GM12873 (cell line): ENCODE data around the gene PARD6G.

Source experiments
- TF ChIP-seq, protein P1 (sequence below): IDR thresholded peaks from 2 replicates; pipeline ENCODE4 v1.5.1; 2012; ENCODE audit warnings: low read depth, mild to moderate bottlenecking, moderate library complexity, low read length, control low read depth; ENCODE audit not compliant: insufficient read depth; ENCODE audit errors: missing control alignments

PARD6G gene

GRCh38 chr18:80129672-80130367 lies 117.5 kb downstream of the PARD6G start:
- TF ChIP-seq, protein P1, sequence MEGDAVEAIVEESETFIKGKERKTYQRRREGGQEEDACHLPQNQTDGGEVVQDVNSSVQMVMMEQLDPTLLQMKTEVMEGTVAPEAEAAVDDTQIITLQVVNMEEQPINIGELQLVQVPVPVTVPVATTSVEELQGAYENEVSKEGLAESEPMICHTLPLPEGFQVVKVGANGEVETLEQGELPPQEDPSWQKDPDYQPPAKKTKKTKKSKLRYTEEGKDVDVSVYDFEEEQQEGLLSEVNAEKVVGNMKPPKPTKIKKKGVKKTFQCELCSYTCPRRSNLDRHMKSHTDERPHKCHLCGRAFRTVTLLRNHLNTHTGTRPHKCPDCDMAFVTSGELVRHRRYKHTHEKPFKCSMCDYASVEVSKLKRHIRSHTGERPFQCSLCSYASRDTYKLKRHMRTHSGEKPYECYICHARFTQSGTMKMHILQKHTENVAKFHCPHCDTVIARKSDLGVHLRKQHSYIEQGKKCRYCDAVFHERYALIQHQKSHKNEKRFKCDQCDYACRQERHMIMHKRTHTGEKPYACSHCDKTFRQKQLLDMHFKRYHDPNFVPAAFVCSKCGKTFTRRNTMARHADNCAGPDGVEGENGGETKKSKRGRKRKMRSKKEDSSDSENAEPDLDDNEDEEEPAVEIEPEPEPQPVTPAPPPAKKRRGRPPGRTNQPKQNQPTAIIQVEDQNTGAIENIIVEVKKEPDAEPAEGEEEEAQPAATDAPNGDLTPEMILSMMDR = no peak

DNA sequence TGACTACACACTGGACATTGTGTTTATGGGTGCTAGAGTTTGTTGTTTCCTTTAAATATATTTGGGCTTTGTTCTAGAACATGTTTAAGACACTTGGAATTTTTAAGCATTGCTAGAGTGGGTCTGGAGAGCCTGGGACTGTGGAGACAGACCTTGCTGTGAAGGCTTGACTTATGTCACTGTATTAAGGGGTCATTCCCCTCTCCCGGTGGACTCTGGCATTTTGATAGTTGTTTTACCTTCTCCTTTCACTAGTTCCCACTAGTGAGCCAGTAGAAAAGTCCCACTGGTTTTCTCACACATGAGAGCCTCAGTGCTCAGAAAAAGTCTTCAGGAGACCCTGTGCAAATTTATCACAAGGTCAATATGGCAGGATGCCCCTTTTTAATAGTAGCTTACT lies 119.7 kb downstream of the PARD6G start:
- TF ChIP-seq, protein P1 = no peak

DNA sequence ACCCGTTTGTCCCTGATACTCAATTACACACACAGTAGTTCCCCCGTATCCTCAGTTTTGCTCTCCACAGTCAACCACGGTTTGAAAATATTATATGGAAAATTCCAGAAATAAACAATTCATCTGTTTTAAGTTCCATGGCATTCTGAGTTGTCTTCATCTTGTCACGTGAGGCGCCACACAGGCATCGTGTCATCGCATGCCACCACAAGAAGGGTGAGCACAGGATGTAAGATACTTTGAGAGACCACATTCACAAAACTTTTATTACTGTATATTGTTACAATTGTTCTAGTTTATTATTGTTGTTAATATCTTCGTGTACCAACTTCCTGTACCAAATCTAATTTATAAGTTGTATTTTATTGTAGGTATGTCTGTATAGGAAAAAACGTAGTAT lies 120.5 kb downstream of the PARD6G start:
- TF ChIP-seq, protein P1 = no peak

GRCh38 chr18:80124131-80124530 lies 123.2 kb downstream of the PARD6G start:
- TF ChIP-seq, protein P1 = no peak

GRCh38 chr18:80120932-80121331 lies 126.4 kb downstream of the PARD6G start:
- TF ChIP-seq, protein P1 = no peak

- TF ChIP-seq, protein P1 = no peak
These were observed 128.2 kb downstream of the PARD6G start for GRCh38 chr18:80119111-80119510.

GRCh38 chr18:80115035-80115434 lies 132.3 kb downstream of the PARD6G start:
- TF ChIP-seq, protein P1 = no peak
